KMS-11 (cell line): ENCODE measurements around the gene MIGA1.

Source experiments
- H2AFZ ChIP-seq: fragments of 200-600 bp; sonication (generic); 2 replicates; pipeline ENCODE4 v1.6.1; 2016; ENCODE audit warnings: antibody characterized with exemption, mixed run types, low read depth
- H3K27ac ChIP-seq: fragments of 200-600 bp; sonication (generic); 2 replicates; pipeline ENCODE4 v1.6.1; 2016; ENCODE audit warnings: mild to moderate bottlenecking, mixed run types
- H3K27me3 ChIP-seq: fragments of 200-600 bp; sonication (generic); 2 replicates; pipeline ENCODE4 v1.6.1; 2017; ENCODE audit warnings: mild to moderate bottlenecking, low read depth, mixed run types, moderate library complexity; ENCODE audit not compliant: insufficient read depth
- H3K36me3 ChIP-seq: fragments of 200-600 bp; sonication (generic); 2 replicates; pipeline ENCODE4 v1.6.1; 2017; ENCODE audit warnings: mild to moderate bottlenecking, mixed run types; ENCODE audit not compliant: insufficient read depth
- H3K4me1 ChIP-seq: fragments of 200-600 bp; sonication (generic); 2 replicates; pipeline ENCODE4 v1.6.1; 2016; ENCODE audit warnings: mild to moderate bottlenecking, low read depth, mixed run types; ENCODE audit not compliant: poor library complexity, severe bottlenecking
- H3K4me2 ChIP-seq: fragments of 200-600 bp; sonication (generic); 2 replicates; pipeline ENCODE4 v1.7.0; 2016; ENCODE audit warnings: mild to moderate bottlenecking, mixed run types
- H3K4me3 ChIP-seq: fragments of 200-600 bp; sonication (generic); IDR thresholded peaks from 2 replicates; pipeline ENCODE4 v1.6.1; 2017; ENCODE audit warnings: low read depth, low read length, mixed read lengths; ENCODE audit not compliant: insufficient read depth
- H3K79me2 ChIP-seq: fragments of 200-600 bp; sonication (generic); 2 replicates; pipeline ENCODE4 v1.6.1; 2016; ENCODE audit warnings: low read depth, mixed run types; ENCODE audit not compliant: insufficient read depth
- H3K9ac ChIP-seq: fragments of 200-600 bp; sonication (generic); 2 replicates; pipeline ENCODE4 v1.6.1; 2016; ENCODE audit warnings: mild to moderate bottlenecking, mixed run types
- H4K20me1 ChIP-seq: fragments of 200-600 bp; sonication (generic); 2 replicates; pipeline ENCODE4 v1.6.1; 2016; ENCODE audit warnings: mild to moderate bottlenecking, mixed run types; ENCODE audit not compliant: insufficient read depth
- TF ChIP-seq, protein P1 (sequence below): fragments of 200-600 bp; sonication (generic); conservative IDR thresholded peaks from 2 replicates; pipeline ENCODE4 v1.6.1; 2017; ENCODE audit warnings: low read depth, mild to moderate bottlenecking, antibody characterized with exemption, low read length, moderate library complexity, mixed read lengths

The MIGA1 gene

GRCh38 chr1:77846966-77847365 is 67.5 kb downstream of the MIGA1 start:
- Histone ChIP-seq H3K36me3 (no peaks in the 10 kb centered on the region), H4K20me1 (no peaks in the 10 kb centered on the region), H2AFZ (no peak overlapping the region), H3K4me3 (no peak overlapping the region), H3K9ac (no peak overlapping the region), H3K27me3 (no peaks in the 10 kb centered on the region), H3K27ac (no peak overlapping the region), H3K79me2 (no peaks in the 10 kb centered on the region), H3K4me2 (no peak overlapping the region), H3K4me1 (no peaks in the 10 kb centered on the region)
- TF ChIP-seq, protein P1, sequence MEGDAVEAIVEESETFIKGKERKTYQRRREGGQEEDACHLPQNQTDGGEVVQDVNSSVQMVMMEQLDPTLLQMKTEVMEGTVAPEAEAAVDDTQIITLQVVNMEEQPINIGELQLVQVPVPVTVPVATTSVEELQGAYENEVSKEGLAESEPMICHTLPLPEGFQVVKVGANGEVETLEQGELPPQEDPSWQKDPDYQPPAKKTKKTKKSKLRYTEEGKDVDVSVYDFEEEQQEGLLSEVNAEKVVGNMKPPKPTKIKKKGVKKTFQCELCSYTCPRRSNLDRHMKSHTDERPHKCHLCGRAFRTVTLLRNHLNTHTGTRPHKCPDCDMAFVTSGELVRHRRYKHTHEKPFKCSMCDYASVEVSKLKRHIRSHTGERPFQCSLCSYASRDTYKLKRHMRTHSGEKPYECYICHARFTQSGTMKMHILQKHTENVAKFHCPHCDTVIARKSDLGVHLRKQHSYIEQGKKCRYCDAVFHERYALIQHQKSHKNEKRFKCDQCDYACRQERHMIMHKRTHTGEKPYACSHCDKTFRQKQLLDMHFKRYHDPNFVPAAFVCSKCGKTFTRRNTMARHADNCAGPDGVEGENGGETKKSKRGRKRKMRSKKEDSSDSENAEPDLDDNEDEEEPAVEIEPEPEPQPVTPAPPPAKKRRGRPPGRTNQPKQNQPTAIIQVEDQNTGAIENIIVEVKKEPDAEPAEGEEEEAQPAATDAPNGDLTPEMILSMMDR = no peak

- no peak overlapping the region for H3K4me3 ChIP-seq
- H3K4me1 ChIP-seq = no peaks in the 10 kb centered on the region
- H3K4me2 ChIP-seq = no peak overlapping the region
- H3K79me2 ChIP-seq = no peaks in the 10 kb centered on the region
- TF ChIP-seq, protein P1 = no peak
- H3K36me3 ChIP-seq = no peaks in the 10 kb centered on the region
- no peak overlapping the region for H3K27ac ChIP-seq
- H4K20me1 ChIP-seq = no peaks in the 10 kb centered on the region
- no peak overlapping the region for H2AFZ ChIP-seq
- H3K27me3 ChIP-seq = no peaks in the 10 kb centered on the region
- H3K9ac ChIP-seq = no peak overlapping the region
Measured at GRCh38 chr1:77847621-77848080, 68.2 kb downstream of the MIGA1 start.

DNA sequence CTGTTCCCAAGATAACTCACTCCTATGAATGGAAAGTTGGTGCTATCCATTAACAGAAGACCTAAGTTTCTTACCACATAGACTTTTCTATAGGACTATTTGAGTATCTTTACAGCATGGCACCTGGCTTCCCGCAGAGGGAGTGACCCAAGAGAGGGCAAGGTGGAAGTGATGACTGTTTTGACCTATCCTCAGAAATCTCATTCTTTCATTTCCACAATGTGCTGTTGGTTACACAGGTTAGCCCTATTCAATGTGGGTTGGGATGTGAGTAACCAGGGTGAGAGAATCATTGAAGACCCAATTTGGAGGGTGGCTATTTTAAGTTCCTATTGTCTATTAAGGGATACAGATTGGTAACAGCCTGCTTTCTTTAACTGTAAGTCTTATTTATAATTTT is 70.6 kb downstream of the MIGA1 start:
- H3K27me3 ChIP-seq = no peaks in the 10 kb centered on the region
- H3K4me2 ChIP-seq = no peak overlapping the region
- H2AFZ ChIP-seq = no peak overlapping the region
- no peaks in the 10 kb centered on the region for H3K36me3 ChIP-seq
- no peaks in the 10 kb centered on the region for H4K20me1 ChIP-seq
- no peak overlapping the region for H3K27ac ChIP-seq
- no peak overlapping the region for H3K4me3 ChIP-seq
- H3K4me1 ChIP-seq = no peaks in the 10 kb centered on the region
- no peak overlapping the region for H3K9ac ChIP-seq
- TF ChIP-seq, protein P1 = no peak
- H3K79me2 ChIP-seq = no peaks in the 10 kb centered on the region

GRCh38 chr1:77857552-77857951 is 78.1 kb downstream of the MIGA1 start:
- TF ChIP-seq, protein P1 = no peak
- Histone ChIP-seq H3K36me3 (no peaks in the 10 kb centered on the region), H2AFZ (no peak overlapping the region), H4K20me1 (no peaks in the 10 kb centered on the region), H3K79me2 (no peaks in the 10 kb centered on the region), H3K4me1 (no peaks in the 10 kb centered on the region), H3K9ac (no peak overlapping the region), H3K27me3 (no peaks in the 10 kb centered on the region), H3K4me2 (no peak overlapping the region), H3K27ac (no peak overlapping the region), H3K4me3 (no peak overlapping the region)
